Muscle of leg (tissue), 11 donors: ENCODE measurements around the gene TBC1D1. TPM values are rescaled to one million over a fixed set of nuclear protein-coding genes. Genes with fewer than 3 reads are reported as not detected.

Experiments used
- DNase-seq: peaks from one replicate; pipeline ENCODE4 v3.0.0; 2013
- H3K27ac ChIP-seq: one replicate; pipeline ENCODE4 v1.5.1; 2013; ENCODE audit warnings: mild to moderate bottlenecking, low read length, control low read depth
- H3K27me3 ChIP-seq: one replicate; pipeline ENCODE4 v1.6.1; 2013; ENCODE audit warnings: low read length; ENCODE audit not compliant: control insufficient read depth, insufficient read depth
- H3K36me3 ChIP-seq: one replicate; pipeline ENCODE4 v1.6.1; 2013; ENCODE audit warnings: low read length; ENCODE audit not compliant: control insufficient read depth, insufficient read depth
- H3K4me1 ChIP-seq: one replicate; pipeline ENCODE4 v1.6.1; 2013; ENCODE audit warnings: low read length; ENCODE audit not compliant: control insufficient read depth, insufficient read depth
- H3K4me3 ChIP-seq: one replicate; pipeline ENCODE4 v1.5.1; 2013; ENCODE audit warnings: low read length, control low read depth
- H3K9me3 ChIP-seq: replicated peaks from 2 replicates; pipeline ENCODE4 v1.6.1; 2013; ENCODE audit warnings: low read depth, low read length; ENCODE audit not compliant: control insufficient read depth
- WGBS: methylation state at CpG from one replicate; pipeline ENCODE4 v1.1.5; 2013; ENCODE audit warnings: missing lambda C conversion rate; ENCODE audit not compliant: insufficient coverage; 5-methylcytosine and 5-hydroxymethylcytosine counted together
- polyA plus RNA-seq, 8 donors: library from polyadenylated mRNA; unstranded; fragments of 120-200 nt; gene quantifications; one replicate each; pipeline versions ENCODE4 v1.2.1 to v1.2.3, GENCODE V29; 2013; ENCODE audit warnings: inconsistent platforms in 1 of 8, low replicate concordance in 1 of 8; ENCODE audit not compliant: insufficient read length in 8 of 8, insufficient read depth in 1 of 8
- total RNA-seq: library from RNA; stranded (reverse); fragments of 120-200 nt; gene quantifications from one replicate; pipeline ENCODE4 v1.2.4, GENCODE V29; 2013

The TBC1D1 gene
- total and polyA plus RNA-seq, 9 donors, result 38.0 to 85.3 (median 55.3) TPM

DNA sequence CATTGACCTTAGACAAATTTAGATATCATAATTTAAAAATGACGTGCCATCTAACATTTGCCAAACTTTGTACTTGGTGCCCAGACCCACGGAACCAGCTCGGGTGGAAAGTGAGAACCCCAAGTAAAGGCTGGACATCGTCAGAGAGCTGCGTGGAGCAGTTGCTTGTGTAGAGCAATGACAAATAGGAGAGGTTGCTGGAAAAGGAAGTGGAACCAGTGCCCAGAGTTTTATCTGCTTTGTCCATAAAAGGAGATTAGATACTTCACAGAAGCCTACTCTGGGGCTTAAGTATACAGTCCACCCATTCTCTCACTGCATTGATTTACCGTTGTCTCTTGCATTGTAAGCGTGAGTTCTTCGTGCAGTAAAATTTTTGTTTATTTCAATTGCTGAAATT is 5.4 kb upstream of the TBC1D1 start:
- peak; percentile 20 for DNase-seq
- H3K9me3 ChIP-seq, result no peaks in the 10 kb centered on the region
- peaks cover 8% of the 10 kb centered on the region for H3K4me1 ChIP-seq
- 52% methylated on average over 5 of the region's 8 CpGs for WGBS
- H3K4me3 ChIP-seq, result no peak overlapping the region
- H3K27ac ChIP-seq, result no peak overlapping the region
- H3K27me3 ChIP-seq, result peaks cover 19% of the 10 kb centered on the region
- no peaks in the 10 kb centered on the region for H3K36me3 ChIP-seq

DNA sequence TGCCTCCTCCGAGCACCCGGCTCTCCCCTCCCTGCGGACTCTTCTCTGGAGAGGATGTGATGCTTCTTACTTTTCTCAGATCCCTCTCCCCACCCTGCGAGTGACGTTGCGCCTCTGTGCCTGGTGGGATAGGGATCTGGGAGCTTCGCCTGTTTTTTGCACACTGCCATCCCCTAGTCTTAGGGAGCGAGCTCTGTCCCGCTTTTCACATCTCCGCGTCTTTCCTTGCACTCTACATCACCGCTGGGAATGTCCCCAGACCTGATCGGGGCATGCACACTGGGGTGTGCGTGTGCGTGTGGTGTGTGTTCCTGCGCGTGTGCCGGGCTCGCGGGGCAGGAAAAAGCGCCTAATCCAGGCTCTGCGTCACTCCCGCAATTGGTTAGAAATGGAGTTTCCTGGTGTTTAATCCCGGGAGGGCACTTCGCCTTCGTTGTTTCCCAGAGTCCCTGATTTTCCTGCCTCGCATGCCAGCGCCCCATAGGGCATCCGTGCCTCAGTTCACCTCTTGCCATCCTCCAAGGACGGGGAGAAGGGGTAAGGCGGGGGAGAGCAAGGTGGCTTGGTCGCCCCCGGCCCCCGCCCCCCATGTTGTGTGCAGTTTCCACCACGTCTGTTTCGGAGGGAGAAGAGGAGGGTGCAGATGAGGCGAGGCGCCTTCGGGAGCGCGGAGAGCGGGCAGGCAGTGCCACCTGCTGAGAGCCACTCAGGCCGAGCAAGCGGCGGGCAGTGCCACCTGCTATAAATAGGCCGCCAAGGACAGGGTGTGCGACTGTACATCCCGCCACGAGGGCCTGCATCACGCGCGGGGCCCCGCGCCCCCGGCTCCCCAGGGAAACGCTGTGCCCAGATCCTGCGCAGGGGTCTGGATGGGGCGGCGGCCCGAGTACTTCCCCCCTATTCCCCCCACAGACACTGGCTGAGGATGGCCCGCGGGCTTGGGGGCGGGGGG is 759 bp upstream of the TBC1D1 start:
- peak; percentile 54 for DNase-seq
- H3K9me3 ChIP-seq, result no peaks in the 10 kb centered on the region
- peak overlapping the region; percentile 13 for H3K27ac ChIP-seq
- 2% methylated on average over 21 of the region's 63 CpGs for WGBS
- no peaks in the 10 kb centered on the region for H3K36me3 ChIP-seq
- peak overlapping the region; percentile 64 for H3K4me3 ChIP-seq
- H3K4me1 ChIP-seq, result peaks cover 10% of the 10 kb centered on the region
- peaks cover 26% of the 10 kb centered on the region for H3K27me3 ChIP-seq

DNA sequence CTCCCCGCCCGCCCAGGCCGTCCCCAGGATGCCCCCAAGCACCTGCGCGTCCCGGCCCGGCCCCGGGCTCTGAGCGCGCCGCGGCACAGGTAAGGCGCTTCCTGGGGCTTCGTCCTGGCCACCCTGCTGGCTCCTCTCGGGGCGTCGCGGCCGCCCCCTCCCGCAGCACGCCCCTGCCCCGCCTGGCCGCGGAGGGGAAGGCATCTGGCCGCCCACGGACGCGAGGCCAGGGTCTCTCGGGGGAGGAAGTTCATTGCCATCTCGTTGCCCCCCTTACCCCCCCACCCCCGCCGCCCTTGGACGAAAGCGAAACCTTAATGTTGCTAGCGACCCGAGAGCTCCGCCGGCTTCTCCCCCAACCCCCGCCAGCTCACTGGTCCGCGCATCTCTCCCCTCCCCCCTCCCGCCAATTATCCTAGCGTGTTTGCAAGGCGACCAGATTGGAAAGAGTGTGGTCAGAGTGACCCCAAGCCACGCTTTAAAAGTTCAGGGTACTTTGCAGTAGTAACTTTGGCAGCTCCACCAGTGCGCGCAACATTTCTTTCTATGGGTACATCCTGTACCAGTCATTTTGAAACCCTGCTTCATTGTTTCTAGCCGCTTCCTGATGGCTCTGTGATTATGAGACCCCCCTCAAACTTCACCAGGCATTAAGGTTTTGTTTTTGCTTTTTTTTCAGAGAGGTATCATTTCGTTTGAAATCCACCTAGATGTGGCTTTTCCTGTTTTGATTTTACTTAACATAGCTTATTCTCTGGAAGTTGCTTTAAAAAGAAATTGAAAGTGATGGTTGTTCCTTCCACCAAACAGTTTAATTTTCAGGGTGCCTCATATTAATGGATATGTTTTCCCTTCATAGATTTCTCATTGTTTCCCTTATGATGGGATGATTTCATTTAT is 626 bp downstream of the TBC1D1 start:
- Histone ChIP-seq H3K4me3 (peak overlapping the region; percentile 64), H3K9me3 (no peaks in the 10 kb centered on the region), H3K36me3 (no peaks in the 10 kb centered on the region), H3K27ac (no peak overlapping the region), H3K4me1 (peaks cover 10% of the 10 kb centered on the region), H3K27me3 (peaks cover 31% of the 10 kb centered on the region)
- DNase-seq, result peak; percentile 26
- under 1% methylated on average over 24 of the region's 49 CpGs for WGBS

DNA sequence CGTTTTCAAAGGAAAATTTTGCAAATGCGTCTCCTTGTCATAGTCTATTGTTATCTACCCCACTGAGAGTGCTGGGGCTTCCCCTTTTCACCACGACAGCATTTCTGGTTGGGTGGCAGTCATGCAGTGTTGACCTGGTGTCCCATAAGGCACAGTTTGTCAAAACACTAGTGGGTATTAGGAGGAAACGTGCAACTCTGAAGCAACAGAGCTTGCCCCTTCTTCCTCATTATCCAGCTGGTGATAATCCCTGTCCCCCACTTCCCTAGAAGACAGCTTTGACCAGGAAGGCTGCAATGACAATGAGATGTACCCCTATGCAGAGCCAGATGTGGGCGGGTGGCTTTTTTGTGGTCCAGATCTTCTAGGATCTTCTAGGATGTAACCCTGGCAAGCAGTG is 1.8 kb downstream of the TBC1D1 start:
- peaks cover 10% of the 10 kb centered on the region for H3K4me1 ChIP-seq
- H3K36me3 ChIP-seq, result no peaks in the 10 kb centered on the region
- 80% methylated on average over 2 of the region's 5 CpGs for WGBS
- H3K27me3 ChIP-seq, result peaks cover 28% of the 10 kb centered on the region
- H3K27ac ChIP-seq, result no peak overlapping the region
- no peaks in the 10 kb centered on the region for H3K9me3 ChIP-seq
- DNase-seq, result peak; percentile 20
- no peak overlapping the region for H3K4me3 ChIP-seq

DNA sequence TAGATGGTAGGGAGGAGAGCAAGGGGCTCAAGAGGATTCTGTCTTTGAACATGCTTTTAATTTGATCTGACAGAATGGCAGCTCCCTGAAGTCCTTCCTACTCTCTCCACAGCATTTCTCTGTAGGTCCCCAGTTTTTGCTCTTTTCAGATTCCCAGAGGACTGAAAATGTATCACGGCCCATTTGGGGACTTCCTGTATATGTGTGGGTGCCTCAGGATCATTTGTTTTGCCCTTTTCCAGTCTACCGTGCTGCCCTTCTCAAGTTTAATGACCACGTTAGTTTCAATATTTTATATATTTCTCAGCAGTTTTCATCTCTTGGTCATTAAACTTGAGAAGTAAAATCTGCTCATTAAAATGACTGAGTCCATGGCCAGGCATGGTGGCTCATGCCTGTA is 2.3 kb downstream of the TBC1D1 start:
- Histone ChIP-seq H3K27ac (no peak overlapping the region), H3K27me3 (peaks cover 26% of the 10 kb centered on the region), H3K4me1 (peaks cover 10% of the 10 kb centered on the region), H3K9me3 (no peaks in the 10 kb centered on the region), H3K36me3 (no peaks in the 10 kb centered on the region), H3K4me3 (no peak overlapping the region)
- WGBS, result no CpG with 5 or more reads among the region's 3 CpGs
- DNase-seq, result no peak

DNA sequence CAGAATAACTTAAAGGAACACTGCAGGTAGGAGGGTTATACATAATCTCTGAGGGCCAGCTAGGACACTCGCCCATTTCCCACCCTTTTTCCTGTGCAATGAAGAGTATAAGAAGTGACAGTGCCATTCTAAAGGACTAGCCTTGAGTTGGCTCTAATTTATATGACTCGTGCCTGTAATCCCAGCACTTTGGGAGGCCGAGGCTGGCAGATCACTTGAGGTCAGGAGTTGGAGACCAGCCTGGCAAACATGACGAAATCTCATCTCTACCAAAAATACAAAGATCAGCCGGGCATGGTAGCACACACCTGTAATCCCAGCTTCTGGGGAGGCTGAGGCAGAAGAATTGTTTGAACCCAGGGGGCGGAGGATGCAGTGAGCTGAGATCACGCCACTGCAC is 4.4 kb downstream of the TBC1D1 start:
- no peak overlapping the region for H3K27ac ChIP-seq
- H3K36me3 ChIP-seq, result no peaks in the 10 kb centered on the region
- WGBS, result 100% methylated on average over 1 of the region's 7 CpGs
- H3K4me1 ChIP-seq, result peaks cover 5% of the 10 kb centered on the region
- no peak overlapping the region for H3K4me3 ChIP-seq
- DNase-seq, result no peak
- H3K27me3 ChIP-seq, result peaks cover 16% of the 10 kb centered on the region
- no peaks in the 10 kb centered on the region for H3K9me3 ChIP-seq

DNA sequence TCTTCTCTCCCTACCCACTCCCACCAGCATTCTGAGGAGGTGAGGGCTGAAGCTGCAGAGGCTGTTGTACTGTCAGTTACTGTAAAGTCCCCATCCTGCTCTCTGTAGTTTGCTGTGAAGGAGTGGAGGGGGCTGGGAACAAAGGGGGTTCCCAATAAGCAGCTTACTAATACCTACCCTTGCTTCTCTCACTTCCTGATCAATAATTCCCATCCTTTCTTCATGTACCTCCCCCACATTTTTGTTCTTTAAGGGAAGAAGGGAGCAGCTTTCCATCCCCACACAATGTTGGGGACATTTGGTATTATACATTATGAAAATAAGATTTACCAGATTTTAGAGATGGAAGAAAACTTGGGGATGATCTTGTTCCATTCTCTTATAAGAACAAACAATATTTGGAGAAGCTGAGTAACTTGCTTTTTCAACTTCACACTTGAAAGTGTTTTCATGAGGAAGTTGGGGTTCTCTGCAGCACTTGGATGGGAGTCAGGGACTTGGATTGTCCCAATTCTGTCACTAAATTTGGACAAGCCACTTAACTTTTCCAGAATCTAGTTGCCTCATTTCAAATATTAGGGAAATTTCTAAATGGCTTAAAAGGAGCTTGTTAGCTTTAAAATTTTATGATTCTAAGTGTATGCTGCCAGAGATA is 5.4 kb downstream of the TBC1D1 start:
- Histone ChIP-seq H3K27me3 (peaks cover 12% of the 10 kb centered on the region), H3K27ac (no peak overlapping the region), H3K9me3 (no peaks in the 10 kb centered on the region), H3K4me3 (no peak overlapping the region), H3K36me3 (no peaks in the 10 kb centered on the region), H3K4me1 (no peaks in the 10 kb centered on the region)
- DNase-seq, result no peak

DNA sequence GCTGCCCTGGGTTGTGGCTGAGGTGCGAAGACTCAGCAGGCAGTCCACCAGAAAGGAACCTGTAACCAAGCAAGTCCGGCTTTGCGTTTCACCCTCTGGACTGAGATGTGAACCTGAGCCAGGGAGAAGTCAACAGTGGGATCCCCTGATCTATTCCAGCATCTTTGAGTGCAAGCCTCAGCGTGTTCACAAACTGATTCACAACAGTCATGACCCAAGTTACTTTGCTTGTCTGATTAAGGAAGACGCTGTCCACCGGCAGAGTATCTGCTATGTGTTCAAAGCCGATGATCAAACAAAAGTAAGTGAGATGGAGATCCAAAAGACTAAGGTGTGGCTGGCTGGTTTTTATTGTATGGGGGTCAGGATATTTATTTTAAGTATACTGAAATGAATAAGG is 11.3 kb downstream of the TBC1D1 start:
- H3K36me3 ChIP-seq, result no peaks in the 10 kb centered on the region
- H3K4me1 ChIP-seq, result no peaks in the 10 kb centered on the region
- H3K9me3 ChIP-seq, result no peaks in the 10 kb centered on the region
- WGBS, result 64% methylated on average over 6 of the region's 7 CpGs
- H3K4me3 ChIP-seq, result no peak overlapping the region
- no peaks in the 10 kb centered on the region for H3K27me3 ChIP-seq
- DNase-seq, result no peak
- no peak overlapping the region for H3K27ac ChIP-seq

DNA sequence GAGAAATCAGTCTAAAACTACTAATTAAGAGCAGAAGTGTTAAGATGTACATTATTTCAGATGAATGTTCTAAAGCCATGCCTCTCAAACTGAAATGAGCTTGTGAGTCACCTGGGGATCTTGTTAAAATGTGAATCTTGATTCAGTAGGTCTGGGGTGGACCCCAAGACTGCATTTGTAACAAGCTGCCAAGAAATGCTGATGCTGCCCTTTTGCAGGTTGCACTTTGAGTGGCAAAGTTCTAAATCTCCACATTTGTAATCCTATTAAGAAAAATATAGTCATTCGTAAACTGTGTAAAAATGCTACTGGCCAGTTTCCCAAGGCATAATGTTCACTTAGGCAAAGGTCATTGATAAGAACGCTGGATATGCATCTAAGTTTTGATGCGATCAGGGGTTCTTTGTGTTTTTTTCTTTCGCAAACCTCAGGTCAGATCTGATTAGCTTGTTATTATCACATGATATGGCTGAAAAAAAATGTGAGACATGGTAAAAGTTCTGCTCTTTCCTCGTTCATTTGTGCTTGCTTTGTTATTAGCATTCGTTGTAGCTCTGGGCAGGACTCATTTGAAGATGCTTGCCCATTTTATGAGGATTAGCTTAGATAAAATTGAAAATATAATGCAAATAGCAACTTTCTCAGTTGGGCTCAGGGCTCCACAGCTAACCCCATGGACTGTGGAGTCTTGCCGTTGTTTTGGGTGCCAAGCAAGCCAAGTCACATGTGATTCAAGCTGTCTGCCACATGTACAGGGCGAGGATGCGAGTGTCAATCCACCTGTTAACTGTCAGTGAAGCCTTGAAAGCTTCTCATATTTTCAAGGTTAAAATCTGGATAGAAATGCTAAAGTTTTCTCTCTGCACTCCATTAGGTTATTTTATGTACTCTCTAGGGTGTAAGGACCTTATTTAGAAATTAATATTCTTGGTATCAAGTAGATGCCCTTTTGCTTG is 12.1 kb downstream of the TBC1D1 start:
- Histone ChIP-seq H3K4me1 (peaks cover under 1% of the 10 kb centered on the region), H3K27ac (no peak overlapping the region), H3K36me3 (no peaks in the 10 kb centered on the region), H3K4me3 (no peak overlapping the region), H3K27me3 (no peaks in the 10 kb centered on the region), H3K9me3 (no peaks in the 10 kb centered on the region)
- WGBS, result 78% methylated on average over 6 of the region's 9 CpGs
- no peak for DNase-seq
